Measurements from ENCODE around the gene RASAL1.

DNA sequence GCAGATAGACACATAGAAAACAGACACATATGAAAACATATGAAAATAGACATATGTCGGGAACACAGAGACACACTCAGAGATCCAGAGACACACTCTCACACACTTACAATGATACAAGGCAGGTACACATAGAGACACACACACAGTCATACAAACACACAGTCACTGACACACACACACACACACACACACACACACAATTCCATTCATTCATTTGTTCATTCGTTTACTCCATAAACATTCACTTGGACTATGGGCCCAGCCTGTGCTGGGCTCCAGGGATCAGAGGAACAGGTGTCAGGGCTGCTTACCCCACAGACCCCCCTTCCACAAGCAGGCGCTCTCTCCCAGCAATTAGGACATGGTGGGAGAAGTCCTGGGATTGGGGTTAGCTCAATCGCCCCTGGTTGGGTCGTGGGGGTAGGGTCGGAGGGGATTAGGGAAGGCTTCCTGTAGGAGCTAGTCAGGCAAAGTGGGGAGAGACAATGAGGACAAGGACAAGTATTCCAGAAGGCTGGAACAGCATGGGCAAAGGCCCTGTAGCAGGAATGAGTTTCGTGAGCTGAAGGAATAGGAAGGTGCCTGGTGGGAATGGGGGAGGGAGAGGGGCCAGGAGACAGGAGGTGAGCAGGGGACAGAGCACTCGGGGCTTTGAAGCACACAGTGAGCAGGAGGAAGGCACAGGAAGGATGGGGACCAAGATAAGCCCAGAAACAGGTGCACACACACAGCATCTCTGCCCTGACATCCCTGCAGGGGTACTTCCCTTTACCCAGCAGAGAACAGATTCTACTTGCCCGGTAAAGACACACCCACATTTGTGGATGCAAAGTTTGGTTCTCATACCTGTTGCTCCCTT lies 6.5 kb downstream of the RASAL1 start:
- no peak for TF ChIP-seq CTCF (IDR thresholded peaks at IDR 0.05)
- TF ChIP-seq POLR2A (IDR thresholded peaks at IDR 0.05) = no peak

Data from esophagus squamous epithelium (tissue), 4 donors.